Right kidney (tissue), 1 donor: ENCODE data around the gene ITM2C.

ENCODE experiments used
- DNase-seq: peaks from one replicate; pipeline ENCODE4 v3.0.0-alpha.2; 2016

ITM2C gene

GRCh38 chr2:230924470-230925341 lies 60.0 kb downstream of the ITM2C start, which contains the start of gene GPR55:
GPR55 (minus strand) TSS chr2:230925242; CDS start chr2:230910962, 14,280 bp downstream.
- no peak for DNase-seq

GRCh38 chr2:230925443-230925878 lies 60.7 kb downstream of the ITM2C start:
- no peak for DNase-seq

GRCh38 chr2:230925879-230926765 lies 61.4 kb downstream of the ITM2C start:
- DNase-seq = no peak

GRCh38 chr2:230927711-230928341 lies 63.1 kb downstream of the ITM2C start:
- no peak for DNase-seq
